WTC11 (cell line): ENCODE measurements around the gene SYT13. TPM values are rescaled to one million over a fixed set of nuclear protein-coding genes. Genes with fewer than 3 reads are reported as not detected.

Experiments used
- ATAC-seq: fragments of 200-7000 bp; cut with Tn5 transposase; 2 replicates; pipeline ENCODE4 v1.10.0; 2021; ENCODE audit warnings: mild to moderate bottlenecking, moderate library complexity
- CTCF ChIA-PET: fragments of 300-600 bp; sonication (Branson Sonifier 250); formaldehyde crosslinking; loops from one replicate; lab custom pipeline; 2021; ENCODE audit warnings: antibody characterized with exemption; lab: Charles Lee
- POLR2A ChIA-PET: fragments of 350-600 bp; sonication (Branson Sonifier 250); formaldehyde crosslinking; loops from one replicate; lab custom pipeline; 2021; ENCODE audit warnings: antibody characterized with exemption; lab: Charles Lee
- DNase-seq: peaks from one replicate; pipeline ENCODE4 v3.0.0; 2021; ENCODE audit warnings: low spot score
- H3K27ac Mint-ChIP-seq: 2 replicates; pipeline ENCODE4 v1.8.0; 2021; ENCODE audit warnings: mixed read lengths
- H3K27me3 Mint-ChIP-seq: 2 replicates; pipeline ENCODE4 v1.8.0; 2021; ENCODE audit warnings: low read depth, mild to moderate bottlenecking, moderate library complexity, mixed read lengths
- H3K36me3 Mint-ChIP-seq: 2 replicates; pipeline ENCODE4 v1.8.0; 2021; ENCODE audit warnings: mixed read lengths
- H3K4me1 Mint-ChIP-seq: 2 replicates; pipeline ENCODE4 v1.8.0; 2022; ENCODE audit warnings: mixed read lengths
- H3K4me3 Mint-ChIP-seq: 2 replicates; pipeline ENCODE4 v1.8.0; 2021; ENCODE audit warnings: mild to moderate bottlenecking, moderate library complexity, mixed read lengths
- H3K9me3 Mint-ChIP-seq: 2 replicates; pipeline ENCODE4 v1.8.0; 2021; ENCODE audit warnings: mixed read lengths
- CBFB ChIP-seq: sonication (generic); formaldehyde crosslinking; IDR thresholded peaks from 2 replicates; pipeline ENCODE4 v1.8.1; 2022; ENCODE audit warnings: mild to moderate bottlenecking, low read depth, missing genetic modification reagents
- GABPB1 ChIP-seq: sonication (generic); formaldehyde crosslinking; IDR thresholded peaks from 2 replicates; pipeline ENCODE4 v1.8.1; 2023; ENCODE audit warnings: mild to moderate bottlenecking, missing genetic modification reagents
- MXD4 ChIP-seq: fragments of 250-450 bp; sonication (Bioruptor Pico); IDR thresholded peaks from 2 replicates; pipeline ENCODE4 v1.8.0; 2021; ENCODE audit warnings: mild to moderate bottlenecking, moderate library complexity, borderline replicate concordance
- NFE2L1 ChIP-seq: sonication (generic); formaldehyde crosslinking; IDR thresholded peaks from 2 replicates; pipeline ENCODE4 v1.8.1; 2023; ENCODE audit warnings: missing genetic modification reagents
- OVOL2 ChIP-seq: fragments of 250-450 bp; sonication (Bioruptor Pico); IDR thresholded peaks from 2 replicates; pipeline ENCODE4 v1.9.0; 2021; ENCODE audit warnings: mild to moderate bottlenecking, borderline replicate concordance
- PRDM15 ChIP-seq: sonication (generic); formaldehyde crosslinking; IDR thresholded peaks from 2 replicates; pipeline ENCODE4 v1.8.0; 2022; ENCODE audit warnings: missing genetic modification reagents
- PREB ChIP-seq: sonication (generic); formaldehyde crosslinking; IDR thresholded peaks from 2 replicates; pipeline ENCODE4 v1.8.1; 2022; ENCODE audit warnings: mild to moderate bottlenecking, missing genetic modification reagents, moderate library complexity, borderline replicate concordance
- STAT6 ChIP-seq: sonication (generic); formaldehyde crosslinking; conservative IDR thresholded peaks from 2 replicates; pipeline ENCODE4 v1.8.1; 2023; ENCODE audit warnings: mild to moderate bottlenecking, low read depth, missing genetic modification reagents, moderate library complexity
- TCF7 ChIP-seq: sonication (generic); formaldehyde crosslinking; IDR thresholded peaks from 2 replicates; pipeline ENCODE4 v1.8.0; 2022; ENCODE audit warnings: mild to moderate bottlenecking, low read depth, missing genetic modification reagents, moderate library complexity
- USF1 ChIP-seq: sonication (generic); formaldehyde crosslinking; IDR thresholded peaks from 2 replicates; pipeline ENCODE4 v1.8.0; 2022; ENCODE audit warnings: mild to moderate bottlenecking, missing genetic modification reagents
- ZBTB43 ChIP-seq: sonication (generic); formaldehyde crosslinking; IDR thresholded peaks from 2 replicates; pipeline ENCODE4 v1.8.1; 2023; ENCODE audit warnings: mild to moderate bottlenecking, missing genetic modification reagents
- ZNF317 ChIP-seq: sonication (generic); formaldehyde crosslinking; IDR thresholded peaks from 2 replicates; pipeline ENCODE4 v1.8.1; 2023; ENCODE audit warnings: low read depth, mild to moderate bottlenecking, moderate library complexity, missing genetic modification reagents, borderline replicate concordance
- ZNF416 ChIP-seq: fragments of 250-450 bp; sonication (Bioruptor Pico); IDR thresholded peaks from 2 replicates; pipeline ENCODE4 v1.9.0; 2021; ENCODE audit warnings: mild to moderate bottlenecking, inconsistent platforms
- ZNF532 ChIP-seq: fragments of 250-450 bp; sonication (Bioruptor Pico); IDR thresholded peaks from 2 replicates; pipeline ENCODE4 v1.9.0; 2021; ENCODE audit warnings: mild to moderate bottlenecking, borderline replicate concordance
- total RNA-seq: library from RNA; stranded (reverse); gene quantifications from 3 replicates; pipeline ENCODE4 v1.2.3, GENCODE V29; 2021

Gene SYT13
- total RNA-seq, 1 experiment from 2014 or later: 10.8 TPM

- DNase-seq: no peak
- Mint-ChIP-seq H3K9me3 (peaks cover 4% of the 10 kb centered on the region; the same call in 1 of the 2 replicates), H3K4me1 (no peaks in the 10 kb centered on the region), H3K36me3 (no peaks in the 10 kb centered on the region), H3K4me3 (no peak overlapping the region), H3K27me3 (peaks cover 19% of the 10 kb centered on the region), H3K27ac (no peak overlapping the region)
- ChIA-PET POLR2A (no interaction called here), CTCF (interaction anchor here (0.6 to 3.0 kb wide), 10 partner anchors 15 to 157 kb away, joined by 3 to 17 read pairs (median 4); partner anchors contain the start of gene SYT13)
- no peak for ATAC-seq
- TF ChIP-seq TCF7 (CRISPR knock-in tag) (no peak), PREB (CRISPR knock-in tag) (no peak), ZNF416 (no peak), PRDM15 (CRISPR knock-in tag) (no peak), ZNF532 (no peak), GABPB1 (no peak), ZBTB43 (CRISPR knock-in tag) (no peak)
Observed at GRCh38 chr11:45267652-45268299, 18.4 kb downstream of the SYT13 start.

GRCh38 chr11:45267052-45267451 is 19.1 kb downstream of the SYT13 start:
- ATAC-seq (peak; percentile 92), DNase-seq (peak; percentile 86)
- Mint-ChIP-seq H3K4me3 (no peak overlapping the region), H3K9me3 (peaks cover 4% of the 10 kb centered on the region; the same call in 1 of the 2 replicates), H3K4me1 (no peaks in the 10 kb centered on the region), H3K27ac (no peak overlapping the region), H3K36me3 (no peaks in the 10 kb centered on the region), H3K27me3 (peaks cover 19% of the 10 kb centered on the region)
- ChIA-PET POLR2A (no interaction called here), CTCF (interaction anchor here (0.9 to 4.5 kb wide), 9 partner anchors 14 to 156 kb away, joined by 3 to 28 read pairs (median 4); partner anchors contain the start of gene SYT13)
- no peak for TF ChIP-seq STAT6 (CRISPR knock-in tag)
- TF ChIP-seq GABPB1: no peak
- TF ChIP-seq ZNF317: no peak
- no peak for TF ChIP-seq OVOL2 (CRISPR knock-in tag)
- no peak for TF ChIP-seq USF1 (CRISPR knock-in tag)
- no peak for TF ChIP-seq MXD4 (CRISPR knock-in tag)
- TF ChIP-seq NFE2L1 (CRISPR knock-in tag): peak; percentile 68; the same call in 1 of the 2 replicates
- TF ChIP-seq ZNF532: 0 out of 2 replicates have a peak, but pooled peaks have one; percentile 57
- TF ChIP-seq CBFB (CRISPR knock-in tag): no peak
